ENCODE measurements around the gene TRIP12.

TRIP12 gene

DNA sequence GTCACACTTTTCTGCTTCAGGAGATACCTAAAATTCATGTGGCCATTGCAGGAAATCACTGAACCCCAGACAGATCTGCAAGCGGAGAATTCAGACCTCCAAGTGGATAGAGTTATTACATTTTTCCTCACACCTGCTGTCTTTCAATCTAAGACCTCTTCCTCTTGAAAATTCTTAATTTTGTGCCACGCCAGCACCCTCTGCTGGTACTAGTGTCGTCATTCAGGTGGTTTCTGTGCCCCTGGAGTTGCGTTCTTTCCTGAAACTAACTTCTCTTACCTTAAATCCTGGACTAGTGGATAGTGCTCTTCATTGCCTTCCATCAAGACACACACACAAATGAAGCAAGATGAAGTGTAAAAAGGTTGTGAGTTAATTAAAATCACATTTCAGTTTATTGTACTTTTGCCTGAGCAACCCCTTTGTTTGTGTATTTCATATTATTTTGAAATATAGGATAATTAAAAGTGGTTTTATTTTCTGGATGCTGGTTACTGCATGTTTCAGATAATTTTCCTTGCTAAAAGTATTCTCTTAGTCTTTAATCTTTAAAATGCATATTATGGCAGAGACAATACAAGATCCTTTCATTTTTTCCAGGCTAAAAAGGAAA, 205.8 kb downstream of the TRIP12 start:
- DNase-seq (ENCODE audit: low read depth in 2 of 2), result no peak

DNA sequence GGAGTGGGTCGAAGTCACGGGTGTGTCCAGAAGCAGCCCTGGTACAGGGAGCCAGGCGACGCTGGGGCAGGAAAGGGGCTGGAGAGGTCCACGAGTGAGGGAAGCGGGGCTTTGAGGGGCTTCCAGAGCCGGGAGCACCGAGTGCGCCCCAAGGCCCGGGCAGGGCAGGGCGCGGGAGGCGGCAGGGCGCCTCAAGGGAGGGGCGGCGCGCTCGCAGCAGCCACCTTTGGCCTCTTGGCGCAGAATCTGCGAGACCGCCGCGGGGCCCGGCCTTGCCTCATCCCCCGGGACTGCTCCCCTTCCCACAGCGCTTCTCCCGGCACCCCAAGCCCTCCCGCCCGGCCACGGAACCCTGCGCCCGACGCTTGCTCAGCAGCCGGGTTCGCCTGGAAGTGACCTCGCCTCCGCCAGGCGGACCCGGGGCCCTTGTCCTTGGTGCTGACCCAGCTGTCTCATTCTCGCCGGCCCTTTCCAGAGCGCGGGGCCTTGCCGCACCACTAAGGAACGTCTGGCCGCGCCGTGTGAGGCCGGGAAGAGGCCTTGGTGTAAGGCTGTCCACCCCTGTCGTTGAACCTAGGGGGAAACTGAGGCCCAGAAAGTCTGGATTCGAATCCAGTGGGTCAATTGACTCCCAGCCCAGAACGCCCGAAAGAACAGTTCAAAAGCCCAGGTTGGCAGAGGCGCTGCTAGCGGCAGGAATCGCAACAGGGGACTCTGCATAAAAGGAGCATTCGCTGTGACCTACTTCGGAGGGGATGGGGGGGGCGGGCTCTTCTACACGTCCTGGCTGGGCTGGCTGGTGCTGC, 206.9 kb downstream of the TRIP12 start:
- peak in 1 of 2 experiments; percentile 16 for DNase-seq (ENCODE audit: low read depth in 2 of 2)

- DNase-seq (ENCODE audit: low read depth in 2 of 2), result no peak
Observed at GRCh38 chr2:229714080-229714735, 207.6 kb downstream of the TRIP12 start, which contains the start of gene DNER. Gene DNER (minus strand): TSS chr2:229714555. CDS start chr2:229714423, 132 bp downstream.

All from fibroblast of skin of left quadriceps (primary cell).